Uterus (tissue), 2 donors: Measurements from ENCODE around the gene KCNQ5.

Source experiments
- POLR2A ChIP-seq, 2 donors: fragments of 450-650 bp; IDR thresholded peaks; one replicate each; pipeline ENCODE4 v1.6.1; 2016; ENCODE audit warnings: antibody characterized with exemption in 2 of 2, mild to moderate bottlenecking in 1 of 2, moderate library complexity in 1 of 2
- TF ChIP-seq, protein P1 (sequence below), 4 experiments: fragments of 200-600 bp in 2 of 4; fragments of 450-650 bp in 2 of 4; sonication (generic) in 2 of 4; IDR thresholded peaks; one replicate each; pipeline ENCODE4 v1.5.1; 2016 to 2019; ENCODE audit warnings: antibody characterized with exemption in 4 of 4, mild to moderate bottlenecking in 2 of 4, moderate library complexity in 1 of 4

DNA sequence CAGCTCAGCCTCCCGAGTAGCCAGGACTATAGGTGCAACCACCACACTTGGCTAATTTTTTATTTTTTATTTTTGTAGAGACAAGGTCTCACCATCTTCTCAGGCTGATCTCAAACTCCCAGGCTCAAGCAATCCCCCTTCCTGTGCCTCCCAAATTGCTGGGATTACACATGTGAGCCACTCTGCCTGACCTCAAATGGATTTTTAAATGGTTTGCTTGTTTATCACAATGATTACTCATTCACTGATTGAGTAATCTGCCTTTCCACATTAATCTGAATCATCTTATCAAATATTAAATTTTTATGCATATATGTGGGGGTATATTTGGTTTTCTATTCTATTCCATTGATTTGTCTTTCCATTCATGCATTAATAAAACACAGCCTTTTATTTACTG, 612.9 kb downstream of the KCNQ5 start:
- no peak for TF ChIP-seq POLR2A (IDR thresholded peaks at IDR 0.05)
- TF ChIP-seq, protein P1, sequence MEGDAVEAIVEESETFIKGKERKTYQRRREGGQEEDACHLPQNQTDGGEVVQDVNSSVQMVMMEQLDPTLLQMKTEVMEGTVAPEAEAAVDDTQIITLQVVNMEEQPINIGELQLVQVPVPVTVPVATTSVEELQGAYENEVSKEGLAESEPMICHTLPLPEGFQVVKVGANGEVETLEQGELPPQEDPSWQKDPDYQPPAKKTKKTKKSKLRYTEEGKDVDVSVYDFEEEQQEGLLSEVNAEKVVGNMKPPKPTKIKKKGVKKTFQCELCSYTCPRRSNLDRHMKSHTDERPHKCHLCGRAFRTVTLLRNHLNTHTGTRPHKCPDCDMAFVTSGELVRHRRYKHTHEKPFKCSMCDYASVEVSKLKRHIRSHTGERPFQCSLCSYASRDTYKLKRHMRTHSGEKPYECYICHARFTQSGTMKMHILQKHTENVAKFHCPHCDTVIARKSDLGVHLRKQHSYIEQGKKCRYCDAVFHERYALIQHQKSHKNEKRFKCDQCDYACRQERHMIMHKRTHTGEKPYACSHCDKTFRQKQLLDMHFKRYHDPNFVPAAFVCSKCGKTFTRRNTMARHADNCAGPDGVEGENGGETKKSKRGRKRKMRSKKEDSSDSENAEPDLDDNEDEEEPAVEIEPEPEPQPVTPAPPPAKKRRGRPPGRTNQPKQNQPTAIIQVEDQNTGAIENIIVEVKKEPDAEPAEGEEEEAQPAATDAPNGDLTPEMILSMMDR (IDR thresholded peaks at IDR 0.05): no peak
